CD4-positive, alpha-beta T cell treated with Interleukin-17A for 4 hours (primary cell): ENCODE data around the gene CCNK.

Experiments used
- DNase-seq: peaks from one replicate; pipeline ENCODE4 v3.0.0-alpha.2; 2020; ENCODE audit warnings: mixed read lengths

Gene CCNK

GRCh38 chr14:99480917-99481744 lies at the start of gene CCNK:
CCNK (plus strand) TSS chr14:99481409; CDS start chr14:99492678, 11,269 bp downstream.
- DNase-seq, result peak; percentile 100

- DNase-seq, result no peak
Observed at GRCh38 chr14:99431986-99432385, 49.2 kb upstream of the CCNK start.

DNA sequence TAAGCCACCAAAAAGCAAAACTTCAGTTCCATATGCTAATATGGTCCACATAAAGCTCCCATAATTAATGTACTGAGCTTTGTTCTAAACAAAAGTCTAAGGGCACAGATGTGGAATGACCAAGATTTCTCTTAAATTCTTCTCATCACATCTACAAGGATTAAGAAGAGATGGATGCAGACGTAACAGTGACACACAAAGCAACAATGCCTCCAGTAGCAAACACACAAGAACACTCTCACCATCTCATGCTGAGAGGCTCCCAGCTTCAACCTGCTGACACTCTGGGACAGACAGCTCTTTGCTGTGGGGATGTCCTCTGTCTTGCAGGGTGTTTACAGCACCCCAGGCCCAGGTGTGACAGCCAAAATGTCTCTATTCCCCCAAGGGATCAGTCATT lies 48.7 kb upstream of the CCNK start:
- DNase-seq, result no peak

DNA sequence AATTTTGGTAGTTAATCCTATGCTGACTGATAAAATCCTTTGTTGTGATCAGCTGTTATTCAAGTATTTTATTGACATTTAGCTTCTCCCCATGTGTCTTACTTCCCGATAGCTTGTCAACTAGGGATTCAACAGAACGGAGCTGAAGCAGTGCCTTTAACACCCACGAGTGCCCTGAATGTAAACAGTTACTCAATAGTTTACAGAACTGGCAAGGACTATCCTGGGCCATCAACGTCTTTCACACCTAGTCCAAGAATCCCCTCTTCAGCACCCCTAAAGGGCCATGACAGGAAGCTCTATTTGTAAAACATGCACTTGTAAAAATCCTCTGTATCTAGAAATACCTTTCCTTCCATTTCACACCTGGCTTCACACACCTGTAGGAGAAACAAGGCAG lies 45.9 kb upstream of the CCNK start:
- DNase-seq, result no peak

GRCh38 chr14:99436247-99437180 lies 44.7 kb upstream of the CCNK start:
- DNase-seq, result no peak

- DNase-seq, result no peak
Observed at GRCh38 chr14:99437706-99438105, 43.5 kb upstream of the CCNK start.

DNA sequence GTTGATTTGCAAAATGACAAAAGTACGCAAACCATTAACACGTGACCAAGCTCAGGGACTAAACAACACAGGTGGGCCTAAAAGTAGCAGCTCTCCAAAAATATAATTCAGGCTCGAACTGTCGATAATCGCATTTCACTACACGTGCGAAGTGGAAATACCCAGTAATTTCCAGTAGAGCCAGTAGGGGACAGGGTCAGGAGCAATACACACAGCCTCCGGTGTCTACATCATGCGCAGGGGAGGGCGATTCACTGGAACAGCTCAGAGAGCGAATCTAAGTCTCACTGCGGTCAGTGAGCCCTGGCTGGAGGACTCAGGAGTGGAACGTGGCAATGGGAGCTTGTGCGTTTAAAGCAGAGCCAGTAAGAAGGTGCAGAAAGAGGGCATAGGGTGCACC lies 40.9 kb upstream of the CCNK start:
- DNase-seq, result no peak

DNA sequence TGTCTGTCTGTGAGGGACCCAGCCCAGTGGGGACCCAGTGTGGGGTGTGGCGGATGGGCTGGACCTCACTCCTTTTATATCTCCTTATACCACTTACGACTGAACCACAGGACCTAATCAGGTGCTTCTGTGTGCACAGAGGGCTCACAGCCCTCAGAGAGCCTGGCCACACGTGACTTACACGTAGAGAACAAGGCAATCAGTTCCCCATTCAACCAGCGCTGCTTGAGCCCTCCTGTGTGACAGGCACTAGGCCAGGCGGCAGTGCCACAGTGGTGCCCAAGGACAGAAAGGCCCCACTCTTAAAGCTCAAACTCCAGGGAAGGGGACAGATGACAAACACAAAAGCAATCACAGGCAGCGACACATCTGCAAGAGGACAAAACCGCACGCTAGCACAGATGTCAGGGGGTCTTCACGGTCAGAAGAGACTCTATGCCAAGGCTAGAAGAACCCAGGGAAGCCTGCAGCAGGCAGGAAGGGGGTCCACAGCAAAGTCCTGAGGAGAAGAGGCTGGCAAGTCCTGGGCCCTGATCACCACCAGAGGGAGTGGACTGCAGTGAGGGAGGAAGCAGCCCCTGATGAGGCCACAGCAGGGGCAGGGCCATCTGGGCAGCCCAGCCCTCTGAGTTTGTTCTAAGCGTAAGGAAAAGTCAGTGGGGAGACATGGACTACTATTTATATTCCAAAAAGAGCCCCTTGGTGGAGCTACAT lies 39.9 kb upstream of the CCNK start:
- DNase-seq, result no peak

DNA sequence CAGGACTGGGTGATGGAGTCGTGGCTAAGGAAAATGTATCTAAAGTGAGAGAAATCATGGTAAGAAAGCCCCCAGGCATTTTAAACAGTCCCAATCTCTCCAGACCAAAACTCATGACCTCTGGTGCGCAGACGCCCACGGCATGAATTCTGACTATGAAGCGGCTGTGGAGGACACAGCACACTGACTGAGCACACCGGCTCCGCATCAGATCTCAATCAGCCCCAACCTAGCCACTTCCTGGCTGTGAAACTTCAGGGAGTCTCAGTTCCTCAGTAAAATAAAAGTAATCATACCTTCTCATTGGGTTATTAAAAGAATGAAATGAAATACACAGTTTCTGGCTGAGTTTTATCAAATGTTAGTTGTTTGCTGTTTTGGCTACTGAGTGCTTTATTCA lies 39.3 kb upstream of the CCNK start:
- peak; percentile 13 for DNase-seq

- DNase-seq, result no peak
Observed at GRCh38 chr14:99445931-99446330, 35.3 kb upstream of the CCNK start.

- no peak for DNase-seq
Observed at GRCh38 chr14:99447739-99448138, 33.5 kb upstream of the CCNK start.

DNA sequence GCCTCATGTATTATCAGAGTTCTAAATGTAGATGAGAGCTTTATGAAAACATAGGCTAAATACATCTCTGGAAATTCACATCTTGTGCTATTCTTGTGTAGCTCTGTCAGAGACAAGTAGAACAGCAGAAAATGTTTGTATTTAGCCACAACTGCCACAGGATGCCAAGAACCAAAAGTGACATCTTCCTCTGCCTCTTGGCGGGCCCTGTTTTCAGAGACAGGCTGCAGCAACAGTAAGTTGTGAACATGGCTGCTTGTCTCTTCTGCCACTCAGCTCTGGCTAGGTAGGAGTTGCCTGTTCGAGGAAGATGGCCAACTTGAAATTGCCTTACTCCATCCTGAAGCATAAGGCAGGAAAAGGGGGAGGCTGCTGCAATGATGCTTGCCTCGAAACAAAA lies 30.9 kb upstream of the CCNK start:
- DNase-seq, result no peak

GRCh38 chr14:99451234-99451633 lies 30.0 kb upstream of the CCNK start:
- no peak for DNase-seq

GRCh38 chr14:99452968-99453367 lies 28.2 kb upstream of the CCNK start:
- DNase-seq, result no peak

DNA sequence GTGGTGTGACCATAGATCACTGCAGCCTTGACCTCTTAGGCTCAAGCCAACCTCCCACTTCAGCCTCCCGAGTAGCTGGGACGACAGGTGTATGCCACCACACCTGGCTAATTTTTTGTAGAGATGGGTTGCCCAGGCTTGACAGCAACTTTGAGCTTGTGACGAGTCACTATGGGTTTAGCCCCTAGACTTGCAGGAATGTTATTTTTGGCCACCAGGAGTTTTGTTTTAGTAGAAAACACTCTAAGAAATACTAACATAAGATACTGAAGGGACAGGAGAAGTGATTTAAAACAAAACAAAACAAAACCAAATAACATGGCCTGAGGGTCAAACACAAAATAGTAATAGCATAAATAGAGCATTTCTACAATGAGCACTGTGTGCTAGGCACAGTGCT lies 27.0 kb upstream of the CCNK start:
- no peak for DNase-seq

DNA sequence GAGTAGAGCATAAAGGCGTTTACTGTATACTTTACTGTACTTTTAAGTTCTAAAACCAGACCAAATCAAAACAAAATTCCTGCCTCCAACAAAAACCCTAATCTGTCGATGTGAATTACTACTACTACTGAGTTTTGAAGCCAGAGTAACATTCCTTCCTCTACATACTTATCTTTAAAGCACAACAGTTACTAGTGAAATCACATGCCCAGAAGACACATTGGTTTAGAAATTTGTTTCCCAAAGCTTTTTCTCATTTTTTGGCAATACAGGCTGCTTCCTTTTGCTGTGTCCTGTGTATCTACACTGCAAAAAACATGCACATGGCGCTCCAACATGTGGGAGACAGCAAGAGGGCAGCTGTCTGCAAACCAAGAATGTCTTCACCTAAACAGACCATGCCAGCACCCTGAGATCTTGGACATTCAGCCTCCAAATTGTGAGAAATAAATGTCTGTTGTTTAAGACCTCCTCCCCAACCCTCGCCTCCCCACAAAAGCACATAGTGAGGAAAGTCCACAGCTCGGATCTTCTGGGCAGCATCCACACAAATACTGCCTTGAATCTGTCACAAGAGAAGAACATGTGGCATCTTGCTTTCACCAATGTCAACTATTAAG lies 21.6 kb upstream of the CCNK start:
- DNase-seq, result no peak

DNA sequence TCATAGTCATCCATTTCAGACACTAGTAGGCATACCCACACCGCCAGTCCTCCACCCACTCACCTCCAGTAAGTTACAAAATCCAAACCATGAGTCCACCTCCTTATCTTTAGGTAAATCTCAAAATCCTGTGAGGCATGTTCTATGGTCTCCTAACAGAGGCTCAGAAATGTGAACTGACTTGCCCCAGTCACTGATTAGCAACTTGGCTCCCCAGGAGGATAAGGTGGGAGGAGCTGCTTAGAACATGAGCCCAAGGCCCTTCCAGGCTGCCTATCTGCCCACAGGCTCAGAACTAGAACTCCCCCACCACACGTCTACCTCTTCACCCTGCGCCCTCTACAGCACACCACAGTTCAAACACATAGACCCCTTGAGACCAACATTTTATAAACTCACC lies 20.4 kb upstream of the CCNK start:
- DNase-seq, result no peak

GRCh38 chr14:99461411-99462085 lies 19.7 kb upstream of the CCNK start:
- DNase-seq, result no peak

DNA sequence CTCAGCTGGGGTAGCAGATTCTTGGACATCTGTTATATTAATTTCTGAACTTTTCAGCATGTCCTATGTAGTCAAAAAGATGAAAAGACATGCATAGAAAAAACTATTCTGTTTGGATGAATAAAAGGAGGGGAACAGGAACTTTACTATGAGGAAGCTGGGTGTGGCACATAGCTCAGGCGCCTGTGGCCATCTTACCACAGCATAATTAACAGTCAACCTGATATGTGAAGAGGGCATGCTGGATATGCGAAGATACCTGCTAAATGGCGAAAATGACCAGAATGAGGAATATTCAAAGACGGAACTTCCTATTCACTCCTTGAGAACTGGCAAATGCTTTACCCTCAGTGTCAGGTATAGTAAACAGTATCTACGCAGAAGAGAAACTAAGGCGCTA lies 19.0 kb upstream of the CCNK start:
- no peak for DNase-seq

DNA sequence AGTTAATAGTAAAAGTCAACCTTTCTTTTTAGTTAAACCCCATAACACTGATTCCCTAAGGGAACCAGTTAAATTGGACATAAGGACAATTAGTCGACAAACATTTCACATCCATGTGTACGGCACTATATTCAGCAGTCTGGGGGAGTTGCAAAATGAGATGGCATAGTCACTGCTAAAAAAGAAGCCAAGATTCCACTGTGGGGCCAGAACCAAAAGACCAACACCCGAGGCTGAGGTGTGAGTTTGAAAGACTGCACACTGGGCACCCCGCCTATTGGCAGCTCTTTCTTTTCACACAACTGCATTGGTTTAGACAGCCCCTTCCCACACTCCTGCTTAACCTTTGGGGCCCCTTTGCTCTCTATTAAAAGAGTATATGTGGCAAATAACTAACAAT lies 17.2 kb upstream of the CCNK start:
- no peak for DNase-seq

GRCh38 chr14:99465288-99465687 lies 15.9 kb upstream of the CCNK start:
- DNase-seq, result no peak

DNA sequence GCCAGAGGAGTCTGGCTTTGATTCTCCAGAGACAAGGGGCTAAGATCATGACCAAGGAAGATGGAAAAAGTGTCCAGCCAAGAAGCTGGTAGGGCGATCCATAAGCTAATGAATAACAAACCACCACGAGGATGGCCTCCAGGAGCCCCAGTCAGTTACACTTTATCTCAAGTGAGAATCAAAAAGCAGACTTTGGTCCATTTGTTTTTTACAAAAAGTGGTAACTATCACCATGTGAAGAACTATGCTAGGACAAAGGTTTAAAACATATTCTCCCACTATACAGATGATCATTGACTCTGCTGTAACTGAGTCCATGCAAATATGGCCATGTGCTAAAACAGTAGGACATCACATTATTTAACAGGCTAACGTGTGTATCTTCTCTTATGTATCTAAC lies 14.5 kb upstream of the CCNK start:
- no peak for DNase-seq
